Measurements from ENCODE around the gene IQGAP2. TPM values are rescaled to one million over a fixed set of nuclear protein-coding genes. Genes with fewer than 3 reads are reported as not detected.

IQGAP2 gene
- total RNA-seq, 1 donor, result 0.36 TPM

- H3K27me3 ChIP-seq (ENCODE audit: insufficient read depth, low read length), result peaks cover 6% of the 10 kb centered on the region
- H3K4me3 ChIP-seq (ENCODE audit: insufficient read depth, low read length), result no peak overlapping the region
- no peak overlapping the region for H3K27ac ChIP-seq (ENCODE audit: low read depth, low read length)
- H3K36me3 ChIP-seq (ENCODE audit: insufficient read depth, low read length), result no peaks in the 10 kb centered on the region
- no peaks in the 10 kb centered on the region for H3K9me3 ChIP-seq (ENCODE audit: low read depth, low read length)
- H3K4me1 ChIP-seq (ENCODE audit: insufficient read depth, low read length), result peaks cover 11% of the 10 kb centered on the region
- no peak for DNase-seq (ENCODE audit: insufficient read length, low spot score, missing footprints)
- H3K79me2 ChIP-seq (ENCODE audit: insufficient read depth, low read length), result no peaks in the 10 kb centered on the region
- no peak overlapping the region for H3K4me2 ChIP-seq (ENCODE audit: insufficient read depth, low read length)
- H4K20me1 ChIP-seq (ENCODE audit: insufficient read depth, low read length), result no peaks in the 10 kb centered on the region
- no peak for TF ChIP-seq CTCF (IDR thresholded peaks at IDR 0.05; ENCODE audit: extremely low read depth, low read depth, low read length)
- no peak overlapping the region for H2AFZ ChIP-seq (ENCODE audit: low read length)
Measured at GRCh38 chr5:76704131-76704663, 301.1 kb downstream of the IQGAP2 start.

GRCh38 chr5:76705574-76705973 is 302.5 kb downstream of the IQGAP2 start:
- Histone ChIP-seq H3K9me3 (ENCODE audit: low read depth, low read length) (no peaks in the 10 kb centered on the region), H3K79me2 (ENCODE audit: insufficient read depth, low read length) (no peaks in the 10 kb centered on the region), H4K20me1 (ENCODE audit: insufficient read depth, low read length) (no peaks in the 10 kb centered on the region), H3K4me3 (ENCODE audit: insufficient read depth, low read length) (no peak overlapping the region), H2AFZ (ENCODE audit: low read length) (no peak overlapping the region), H3K27me3 (ENCODE audit: insufficient read depth, low read length) (peaks cover 6% of the 10 kb centered on the region), H3K36me3 (ENCODE audit: insufficient read depth, low read length) (no peaks in the 10 kb centered on the region), H3K27ac (ENCODE audit: low read depth, low read length) (no peak overlapping the region), H3K4me2 (ENCODE audit: insufficient read depth, low read length) (no peak overlapping the region), H3K4me1 (ENCODE audit: insufficient read depth, low read length) (peaks cover 24% of the 10 kb centered on the region)
- no peak for DNase-seq (ENCODE audit: insufficient read length, low spot score, missing footprints)
- TF ChIP-seq CTCF (IDR thresholded peaks at IDR 0.05; ENCODE audit: extremely low read depth, low read depth, low read length), result no peak

- TF ChIP-seq CTCF (IDR thresholded peaks at IDR 0.05; ENCODE audit: extremely low read depth, low read depth, low read length), result no peak
- Histone ChIP-seq H3K4me2 (ENCODE audit: insufficient read depth, low read length) (peak overlapping the region; percentile 31), H3K36me3 (ENCODE audit: insufficient read depth, low read length) (no peaks in the 10 kb centered on the region), H3K4me3 (ENCODE audit: insufficient read depth, low read length) (no peak overlapping the region), H3K27ac (ENCODE audit: low read depth, low read length) (peak overlapping the region; percentile 30), H2AFZ (ENCODE audit: low read length) (no peak overlapping the region), H4K20me1 (ENCODE audit: insufficient read depth, low read length) (no peaks in the 10 kb centered on the region), H3K9me3 (ENCODE audit: low read depth, low read length) (no peaks in the 10 kb centered on the region), H3K4me1 (ENCODE audit: insufficient read depth, low read length) (peaks cover 25% of the 10 kb centered on the region), H3K79me2 (ENCODE audit: insufficient read depth, low read length) (no peaks in the 10 kb centered on the region), H3K27me3 (ENCODE audit: insufficient read depth, low read length) (peaks cover 8% of the 10 kb centered on the region)
- no peak for DNase-seq (ENCODE audit: insufficient read length, low spot score, missing footprints)
Measured at GRCh38 chr5:76709762-76710161, 306.7 kb downstream of the IQGAP2 start.

- Histone ChIP-seq H3K27me3 (ENCODE audit: insufficient read depth, low read length) (peaks cover 9% of the 10 kb centered on the region), H3K36me3 (ENCODE audit: insufficient read depth, low read length) (no peaks in the 10 kb centered on the region), H2AFZ (ENCODE audit: low read length) (no peak overlapping the region), H3K79me2 (ENCODE audit: insufficient read depth, low read length) (no peaks in the 10 kb centered on the region), H3K4me3 (ENCODE audit: insufficient read depth, low read length) (no peak overlapping the region), H3K9me3 (ENCODE audit: low read depth, low read length) (no peaks in the 10 kb centered on the region), H3K4me2 (ENCODE audit: insufficient read depth, low read length) (no peak overlapping the region), H3K4me1 (ENCODE audit: insufficient read depth, low read length) (peaks cover 25% of the 10 kb centered on the region), H4K20me1 (ENCODE audit: insufficient read depth, low read length) (no peaks in the 10 kb centered on the region), H3K27ac (ENCODE audit: low read depth, low read length) (no peak overlapping the region)
- peak; percentile 79 for DNase-seq (ENCODE audit: insufficient read length, low spot score, missing footprints)
- no peak for TF ChIP-seq CTCF (IDR thresholded peaks at IDR 0.05; ENCODE audit: extremely low read depth, low read depth, low read length)
Measured at GRCh38 chr5:76710991-76711390, 307.9 kb downstream of the IQGAP2 start.

Measured in osteoblast (primary cell).